Hematopoietic multipotent progenitor cell treated with erythropoietin and hydrocortisone succinate and interleukin-3 and kit ligand, for 17 days (in vitro differentiated cells): ENCODE data around the gene BCAS3.

ENCODE experiments used
- DNase-seq: peaks from one replicate; pipeline ENCODE4 v3.0.0-alpha.2; 2015; ENCODE audit warnings: low spot score

BCAS3 gene

GRCh38 chr17:61397086-61397842 is 719.6 kb downstream of the BCAS3 start:
- no peak for DNase-seq

- no peak for DNase-seq
Measured at GRCh38 chr17:61398721-61399130, 721.1 kb downstream of the BCAS3 start.

- no peak for DNase-seq
Measured at GRCh38 chr17:61399131-61400065, 721.7 kb downstream of the BCAS3 start, which contains the start of gene TBX2. Gene TBX2 (plus strand): TSS chr17:61399843. CDS start chr17:61400177, 334 bp downstream.

GRCh38 chr17:61400066-61400716 is 722.5 kb downstream of the BCAS3 start:
- no peak for DNase-seq

GRCh38 chr17:61400717-61401388 is 723.2 kb downstream of the BCAS3 start:
- DNase-seq, result no peak

- DNase-seq, result no peak
Measured at GRCh38 chr17:61401389-61402072, 723.9 kb downstream of the BCAS3 start.

- no peak for DNase-seq
Measured at GRCh38 chr17:61402073-61402541, 724.5 kb downstream of the BCAS3 start.

- no peak for DNase-seq
Measured at GRCh38 chr17:61402978-61403800, 725.5 kb downstream of the BCAS3 start.

GRCh38 chr17:61403801-61404662 is 726.4 kb downstream of the BCAS3 start:
- no peak for DNase-seq

- DNase-seq, result no peak
Measured at GRCh38 chr17:61404663-61404912, 726.9 kb downstream of the BCAS3 start.

- DNase-seq, result no peak
Measured at GRCh38 chr17:61404913-61405685, 727.4 kb downstream of the BCAS3 start.

GRCh38 chr17:61405686-61406536 is 728.3 kb downstream of the BCAS3 start:
- no peak for DNase-seq

GRCh38 chr17:61406537-61406845 is 728.8 kb downstream of the BCAS3 start:
- no peak for DNase-seq

- no peak for DNase-seq
Measured at GRCh38 chr17:61406971-61407911, 729.6 kb downstream of the BCAS3 start.

GRCh38 chr17:61408151-61409041 is 730.7 kb downstream of the BCAS3 start:
- DNase-seq, result no peak
